Breast epithelium (tissue), 4 donors: ENCODE measurements around the gene SRMS. TPM values are rescaled to one million over a fixed set of nuclear protein-coding genes. Genes with fewer than 3 reads are reported as not detected.

Experiments used
- DNase-seq, 2 donors: peaks; one replicate each; pipeline ENCODE4 v3.0.0-alpha.2; 2019; ENCODE audit warnings: low spot score in 2 of 2
- H3K27ac ChIP-seq, 2 donors: fragments of 200-600 bp; sonication (generic) in 1 of 2; one replicate each; pipeline ENCODE4 v1.5.1; 2016 to 2019; ENCODE audit warnings: mild to moderate bottlenecking in 1 of 2
- H3K27me3 ChIP-seq, 2 donors: fragments of 200-600 bp; sonication (generic) in 1 of 2; one replicate each; pipeline versions ENCODE4 v1.5.1 to v1.6.0; 2017 to 2019; ENCODE audit warnings: control low read depth in 1 of 2, mild to moderate bottlenecking in 1 of 2
- H3K36me3 ChIP-seq: fragments of 200-600 bp; one replicate; pipeline ENCODE4 v1.5.1; 2019
- H3K4me1 ChIP-seq, 2 donors: fragments of 200-600 bp; sonication (generic); one replicate each; pipeline ENCODE4 v1.5.1; 2016 to 2019; ENCODE audit warnings: control low read depth in 1 of 2
- H3K4me3 ChIP-seq, 3 donors: fragments of 200-600 bp; sonication (generic); 1 replicate in 2 of 3; 2 replicates in 1 of 3; pipeline ENCODE4 v1.5.1; 2016 to 2019; ENCODE audit warnings: mild to moderate bottlenecking in 3 of 3, moderate library complexity in 2 of 3
- H3K9me3 ChIP-seq, 2 donors: fragments of 200-600 bp; sonication (generic) in 1 of 2; one replicate each; pipeline ENCODE4 v1.5.1; 2016 to 2019; ENCODE audit warnings: control low read depth in 1 of 2
- POLR2A ChIP-seq: fragments of 450-650 bp; IDR thresholded peaks from one replicate; pipeline ENCODE4 v1.6.1; 2016; ENCODE audit warnings: antibody characterized with exemption, mild to moderate bottlenecking, moderate library complexity
- POLR2AphosphoS5 ChIP-seq, 3 donors: sonication (generic); formaldehyde crosslinking; IDR thresholded peaks; one replicate each; pipeline ENCODE4 v1.6.1; 2017; ENCODE audit warnings: antibody characterized with exemption in 3 of 3
- intact Hi-C: fragments of 100-400 bp; cut with DNase I; formaldehyde crosslinking; loops from one replicate; pipeline ENCODE4 v1.15.1; 2023; ENCODE audit warnings: low total_unique reads
- total RNA-seq, 3 donors: library from RNA; depleted of rRNA; stranded (reverse); fragments of >200 nt; gene quantifications; one replicate each; pipeline ENCODE4 v1.1.0, GENCODE V29; 2016
- TF ChIP-seq, protein P1 (sequence below), 3 donors: fragments of 450-650 bp; IDR thresholded peaks; one replicate each; pipeline ENCODE4 v1.5.1; 2016 to 2017; ENCODE audit warnings: antibody characterized with exemption in 3 of 3, mild to moderate bottlenecking in 3 of 3, moderate library complexity in 3 of 3

Gene SRMS
- total RNA-seq, 3 donors from 2014 or later, result 0.59 to 0.66 TPM; not detected in 1

DNA sequence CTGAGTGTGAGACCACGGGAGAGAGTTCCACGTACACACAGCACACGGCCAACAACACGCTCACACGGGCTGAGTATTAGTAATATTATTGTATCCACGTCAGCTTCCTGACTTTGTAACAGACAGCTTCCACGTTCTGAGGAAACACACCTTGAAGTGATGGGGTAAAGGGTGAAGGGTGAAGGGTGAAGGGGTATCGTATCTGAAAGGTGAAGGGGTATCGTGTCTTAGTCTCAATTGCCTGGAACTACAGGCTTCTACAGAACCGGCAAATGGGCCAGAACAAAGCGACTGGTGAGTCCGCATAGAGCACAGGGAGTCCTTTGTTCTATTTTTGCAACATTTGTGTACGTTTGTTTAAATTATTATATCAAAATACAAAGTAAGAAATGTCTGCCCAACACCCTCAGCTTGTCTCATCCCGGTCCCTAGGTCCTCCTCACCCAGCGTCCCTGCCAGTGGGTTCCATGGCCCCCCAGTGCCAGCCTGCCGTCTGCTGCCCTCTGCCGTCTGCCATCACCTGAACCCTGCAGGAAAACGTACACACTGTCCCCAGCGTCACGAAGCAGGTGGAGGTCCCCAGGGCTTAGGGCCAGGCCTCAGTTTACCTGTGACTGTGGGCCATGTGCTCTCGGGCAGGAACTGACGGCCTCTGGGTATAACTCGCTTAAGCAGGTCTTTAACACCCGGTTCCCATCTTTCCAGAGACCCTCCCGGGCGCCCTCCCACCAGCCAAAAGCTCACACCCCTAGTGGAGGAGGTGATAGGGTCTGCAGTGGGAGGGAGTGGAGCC lies 30.9 kb upstream of the SRMS start:
- DNase-seq, result no peak
- Histone ChIP-seq H3K4me1 (peaks cover under 1 to 1% of the 10 kb centered on the region in 2 donors), H3K27ac (no peak overlapping the region), H3K4me3 (no peak overlapping the region), H3K9me3 (no peaks in the 10 kb centered on the region), H3K36me3 (no peaks in the 10 kb centered on the region), H3K27me3 (no peaks in the 10 kb centered on the region)
- no peak for TF ChIP-seq POLR2AphosphoS5 (IDR thresholded peaks at IDR 0.05)
- TF ChIP-seq, protein P1, sequence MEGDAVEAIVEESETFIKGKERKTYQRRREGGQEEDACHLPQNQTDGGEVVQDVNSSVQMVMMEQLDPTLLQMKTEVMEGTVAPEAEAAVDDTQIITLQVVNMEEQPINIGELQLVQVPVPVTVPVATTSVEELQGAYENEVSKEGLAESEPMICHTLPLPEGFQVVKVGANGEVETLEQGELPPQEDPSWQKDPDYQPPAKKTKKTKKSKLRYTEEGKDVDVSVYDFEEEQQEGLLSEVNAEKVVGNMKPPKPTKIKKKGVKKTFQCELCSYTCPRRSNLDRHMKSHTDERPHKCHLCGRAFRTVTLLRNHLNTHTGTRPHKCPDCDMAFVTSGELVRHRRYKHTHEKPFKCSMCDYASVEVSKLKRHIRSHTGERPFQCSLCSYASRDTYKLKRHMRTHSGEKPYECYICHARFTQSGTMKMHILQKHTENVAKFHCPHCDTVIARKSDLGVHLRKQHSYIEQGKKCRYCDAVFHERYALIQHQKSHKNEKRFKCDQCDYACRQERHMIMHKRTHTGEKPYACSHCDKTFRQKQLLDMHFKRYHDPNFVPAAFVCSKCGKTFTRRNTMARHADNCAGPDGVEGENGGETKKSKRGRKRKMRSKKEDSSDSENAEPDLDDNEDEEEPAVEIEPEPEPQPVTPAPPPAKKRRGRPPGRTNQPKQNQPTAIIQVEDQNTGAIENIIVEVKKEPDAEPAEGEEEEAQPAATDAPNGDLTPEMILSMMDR (IDR thresholded peaks at IDR 0.05), result no peak
- TF ChIP-seq POLR2A, result no peak
- intact Hi-C loops, result no loop called here

DNA sequence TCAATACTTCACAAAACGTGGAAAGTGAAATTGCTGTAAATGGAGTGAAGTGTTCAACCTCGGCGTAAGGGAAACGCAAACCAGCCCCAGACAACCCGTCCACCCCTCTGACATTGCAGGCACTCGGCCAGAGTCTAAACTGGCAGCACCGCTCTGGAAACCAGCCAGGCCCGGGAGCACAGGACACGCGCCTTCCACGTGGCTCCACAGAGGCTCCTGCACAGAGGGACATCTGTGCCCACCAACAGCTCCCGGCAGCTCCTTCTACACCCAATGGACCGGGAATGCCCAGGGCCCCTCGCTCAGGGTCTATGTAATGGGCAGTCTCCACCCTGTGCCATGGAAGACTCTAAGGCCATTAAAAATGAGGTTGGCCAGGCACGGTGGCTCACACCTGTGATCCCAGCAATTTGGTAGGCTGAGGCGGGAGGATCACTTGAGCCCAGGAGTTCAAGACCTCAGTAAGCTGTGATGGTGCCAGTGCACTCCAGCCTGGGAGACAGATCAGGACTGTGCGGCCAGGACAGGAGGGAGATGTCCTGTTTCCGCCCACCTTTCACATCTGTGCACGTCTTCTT lies 29.9 kb upstream of the SRMS start:
- peak; percentile 52 to 87 for DNase-seq
- intact Hi-C loops, result no loop called here
- H3K4me3 ChIP-seq, result no peak overlapping the region

GRCh38 chr20:63576311-63576710 lies 28.8 kb upstream of the SRMS start:
- Histone ChIP-seq H3K4me3 (no peak overlapping the region), H3K36me3 (no peaks in the 10 kb centered on the region), H3K9me3 (no peaks in the 10 kb centered on the region), H3K4me1 (peaks cover 6 to 7% of the 10 kb centered on the region in 2 donors), H3K27ac (no peak overlapping the region), H3K27me3 (no peaks in the 10 kb centered on the region)
- intact Hi-C loops, result no loop called here
- TF ChIP-seq, protein P1 (IDR thresholded peaks at IDR 0.05), result no peak
- TF ChIP-seq POLR2A, result no peak
- TF ChIP-seq POLR2AphosphoS5 (IDR thresholded peaks at IDR 0.05), result no peak
- DNase-seq, result no peak

More for the DNA sequence above, 29.9 kb upstream of the SRMS start:
- Histone ChIP-seq H3K36me3 (no peaks in the 10 kb centered on the region), H3K27ac (no peak overlapping the region), H3K27me3 (no peaks in the 10 kb centered on the region), H3K4me1 (peaks cover 6 to 7% of the 10 kb centered on the region in 2 donors), H3K9me3 (no peaks in the 10 kb centered on the region)
- TF ChIP-seq POLR2A (no peak), POLR2AphosphoS5 (IDR thresholded peaks at IDR 0.05) (peak in 1 of 3 donors; percentile 23)

GRCh38 chr20:63574829-63575743 lies 27.5 kb upstream of the SRMS start:
- Histone ChIP-seq H3K9me3 (no peaks in the 10 kb centered on the region), H3K27me3 (no peaks in the 10 kb centered on the region), H3K4me1 (peaks cover 6 to 7% of the 10 kb centered on the region in 2 donors), H3K36me3 (no peaks in the 10 kb centered on the region), H3K4me3 (peak overlapping the region in 1 of 3 donors; percentile 90), H3K27ac (peak overlapping the region in 1 of 2 donors; percentile 85)
- TF ChIP-seq POLR2A (no peak), POLR2AphosphoS5 (IDR thresholded peaks at IDR 0.05) (no peak)
- TF ChIP-seq, protein P1 (IDR thresholded peaks at IDR 0.05), result no peak
- no peak for DNase-seq
- intact Hi-C loops, result no loop called here

DNA sequence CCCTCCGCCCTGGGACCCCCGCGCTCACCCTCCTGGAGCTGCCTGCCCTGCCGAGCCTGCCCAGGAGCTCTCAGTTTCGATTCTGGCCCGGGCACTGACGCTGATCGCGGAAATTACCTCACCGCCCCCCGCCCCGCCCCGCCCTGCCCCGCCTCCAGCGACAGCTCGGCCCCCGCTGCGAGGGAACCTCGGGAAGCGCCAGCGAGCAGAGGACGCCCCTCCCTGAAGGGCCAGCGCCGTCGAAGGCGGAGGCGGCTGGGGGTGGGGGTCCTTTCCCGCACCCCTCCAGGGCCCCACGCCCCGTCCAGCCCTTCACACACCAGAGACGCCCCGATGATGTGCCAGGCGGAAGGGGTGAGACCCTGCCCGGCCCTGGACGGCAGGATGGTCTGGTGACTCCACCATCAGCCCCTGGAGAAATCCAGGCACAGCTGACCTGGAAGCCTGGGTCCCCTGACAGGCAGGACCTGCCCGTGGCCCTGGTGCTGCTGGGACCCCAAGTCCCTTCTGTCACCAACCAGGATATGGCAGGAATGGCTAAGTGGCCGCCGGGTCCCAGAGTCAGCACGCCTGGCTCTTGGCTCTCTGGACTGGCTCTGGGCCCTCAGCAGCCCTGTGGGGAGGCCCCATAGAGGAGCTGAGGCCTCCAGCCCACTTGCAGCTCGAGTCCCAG lies 26.7 kb upstream of the SRMS start, which contains the start of gene HELZ2:
Gene HELZ2, minus strand, starts transcription at position 84 of the 673 bp plus-strand sequence. CDS start 1,854 bp downstream, outside the sequence.
- H3K27me3 ChIP-seq, result no peaks in the 10 kb centered on the region
- intact Hi-C loops, result no loop called here
- no peak for TF ChIP-seq POLR2A
- peak in 2 of 3 donors; percentile 8 to 55 for TF ChIP-seq POLR2AphosphoS5 (IDR thresholded peaks at IDR 0.05)
- no peaks in the 10 kb centered on the region for H3K36me3 ChIP-seq
- peak within 1 kb of the TSS; percentile 87 to 90 (median 89) for H3K4me3 ChIP-seq
- peaks cover 6 to 7% of the 10 kb centered on the region in 2 donors for H3K4me1 ChIP-seq
- peak; percentile 65 to 76 for DNase-seq
- H3K27ac ChIP-seq, result peak within 1 kb of the TSS; percentile 85 to 92
- no peaks in the 10 kb centered on the region for H3K9me3 ChIP-seq
